Body of pancreas (tissue), 4 donors: ENCODE measurements around the gene CLN3. TPM values are rescaled to one million over a fixed set of nuclear protein-coding genes. Genes with fewer than 3 reads are reported as not detected.
"Not testable (repeated sequence)": the region's sequence is repeated elsewhere in the genome, so short reads cannot be mapped to it uniquely, and the experiment has no call there.

Experiments used
- ATAC-seq: fragments of 150-250 bp; one replicate; pipeline ENCODE4 v1.9.1; 2016
- DNase-seq, 4 donors: peaks; one replicate each; pipeline ENCODE4 v3.0.0-alpha.2; 2019
- H3K27ac ChIP-seq, 4 donors: fragments of 200-600 bp; sonication (generic); 1 replicate in 3 of 4; 2 replicates in 1 of 4; pipeline versions ENCODE4 v1.5.1 to v1.6.1; 2016 to 2019; ENCODE audit warnings: mild to moderate bottlenecking in 1 of 4, mixed read lengths in 1 of 4, moderate library complexity in 1 of 4
- H3K27me3 ChIP-seq, 2 donors: fragments of 200-600 bp; sonication (generic); one replicate each; pipeline ENCODE4 v1.6.0; 2016; ENCODE audit warnings: mild to moderate bottlenecking in 1 of 2
- H3K36me3 ChIP-seq, 2 donors: fragments of 200-600 bp; sonication (generic); replicated peaks in 1 of 2; 2 replicates each; pipeline ENCODE4 v1.5.1; 2016; ENCODE audit warnings: low read depth in 2 of 2; ENCODE audit not compliant: insufficient read depth in 1 of 2
- H3K4me1 ChIP-seq: fragments of 200-600 bp; sonication (generic); one replicate; pipeline ENCODE4 v1.6.0; 2016
- H3K4me3 ChIP-seq, 2 donors: fragments of 200-600 bp; sonication (generic); 1 replicate in 1 of 2; 2 replicates in 1 of 2; pipeline ENCODE4 v1.5.1; 2016 to 2019
- H3K9me3 ChIP-seq, 3 donors: fragments of 200-600 bp; sonication (generic); 1 replicate in 2 of 3; 2 replicates in 1 of 3; pipeline ENCODE4 v1.5.1; 2016
- CTCF ChIP-seq, 7 experiments: fragments of 450-650 bp in 4 of 7; fragments of 200-600 bp in 3 of 7; sonication (generic) in 3 of 7; IDR thresholded peaks; one replicate each; pipeline ENCODE4 v1.5.1; 2016 to 2019; ENCODE audit warnings: antibody characterized with exemption in 7 of 7
- POLR2A ChIP-seq, 3 donors: fragments of 450-650 bp; IDR thresholded peaks; one replicate each; pipeline ENCODE4 v1.6.1; 2016; ENCODE audit warnings: antibody characterized with exemption in 3 of 3, mild to moderate bottlenecking in 2 of 3
- WGBS, 2 donors: methylation state at CpG; one replicate each; pipeline ENCODE4 v1.1.5; 2017; 5-methylcytosine and 5-hydroxymethylcytosine counted together
- intact Hi-C: fragments of 100-400 bp; cut with DNase I; formaldehyde crosslinking; loops from one replicate; pipeline ENCODE4 v1.15.1; 2023
- total RNA-seq, 2 donors: library from RNA; depleted of rRNA; stranded (reverse); fragments of >200 nt; gene quantifications; one replicate each; pipeline ENCODE4 v1.1.0, GENCODE V29; 2016

CLN3 gene
- total RNA-seq, 2 donors from 2014 or later: 28.0 to 29.6 TPM

GRCh38 chr16:28529124-28529523, 37.2 kb upstream of the CLN3 start:
- no peak for DNase-seq
- H3K27ac ChIP-seq: peak overlapping the region; percentile 63 to 86 (median 73)
- intact Hi-C loops: no loop called here
- ATAC-seq: no peak
- no peak overlapping the region for H3K4me3 ChIP-seq
- TF ChIP-seq POLR2A (IDR thresholded peaks at IDR 0.05) (no peak), CTCF (IDR thresholded peaks at IDR 0.05) (no peak)
- peaks cover 90% of the 10 kb centered on the region for H3K4me1 ChIP-seq
- no peaks in the 10 kb centered on the region for H3K36me3 ChIP-seq
- no peaks in the 10 kb centered on the region for H3K27me3 ChIP-seq
- H3K9me3 ChIP-seq: no peaks in the 10 kb centered on the region

DNA sequence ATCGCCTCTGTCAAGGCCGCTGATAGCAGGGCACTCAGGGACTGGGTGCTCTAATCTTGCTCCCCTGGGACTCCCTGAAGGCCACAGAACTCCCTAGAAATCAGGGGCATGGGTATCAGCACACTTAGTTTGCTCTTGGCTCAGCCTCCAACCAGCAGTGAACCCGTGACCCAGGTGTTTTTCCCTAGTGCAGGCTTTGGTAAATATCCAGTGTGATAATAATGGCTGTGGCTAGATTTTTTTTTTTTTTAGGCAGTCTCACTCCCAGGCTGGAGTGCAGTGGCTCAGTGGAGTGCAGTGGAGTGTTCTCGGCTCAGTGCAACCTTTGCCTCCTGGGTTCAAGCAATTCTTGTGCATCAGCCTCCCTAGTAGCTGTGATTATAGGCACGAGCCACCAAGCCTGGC, 36.6 kb upstream of the CLN3 start:
- intact Hi-C loops: no loop called here
- 25 to 30% methylated on average over 5 of the region's 5 CpGs for WGBS, 2 donors
- Histone ChIP-seq H3K4me3 (no peak overlapping the region), H3K27me3 (no peaks in the 10 kb centered on the region), H3K9me3 (no peaks in the 10 kb centered on the region), H3K4me1 (peaks cover 89% of the 10 kb centered on the region), H3K27ac (peak overlapping the region; percentile 63 to 86 (median 73)), H3K36me3 (no peaks in the 10 kb centered on the region)
- peak; percentile 79 to 92 (median 88) for DNase-seq
- peak; percentile 72 for ATAC-seq
- no peak for TF ChIP-seq CTCF (IDR thresholded peaks at IDR 0.05)
- TF ChIP-seq POLR2A (IDR thresholded peaks at IDR 0.05): no peak

GRCh38 chr16:28527985-28528384, 36.1 kb upstream of the CLN3 start:
- intact Hi-C loops: no loop called here
- no peak for ATAC-seq
- Histone ChIP-seq H3K4me3 (no peak overlapping the region), H3K27ac (peak overlapping the region; percentile 63 to 86 (median 73)), H3K9me3 (no peaks in the 10 kb centered on the region), H3K27me3 (no peaks in the 10 kb centered on the region), H3K36me3 (no peaks in the 10 kb centered on the region), H3K4me1 (peaks cover 84% of the 10 kb centered on the region)
- TF ChIP-seq POLR2A (IDR thresholded peaks at IDR 0.05) (no peak), CTCF (IDR thresholded peaks at IDR 0.05) (no peak)
- no peak for DNase-seq
- 38 to 45% methylated on average over 5 of the region's 5 CpGs for WGBS, 2 donors

DNA sequence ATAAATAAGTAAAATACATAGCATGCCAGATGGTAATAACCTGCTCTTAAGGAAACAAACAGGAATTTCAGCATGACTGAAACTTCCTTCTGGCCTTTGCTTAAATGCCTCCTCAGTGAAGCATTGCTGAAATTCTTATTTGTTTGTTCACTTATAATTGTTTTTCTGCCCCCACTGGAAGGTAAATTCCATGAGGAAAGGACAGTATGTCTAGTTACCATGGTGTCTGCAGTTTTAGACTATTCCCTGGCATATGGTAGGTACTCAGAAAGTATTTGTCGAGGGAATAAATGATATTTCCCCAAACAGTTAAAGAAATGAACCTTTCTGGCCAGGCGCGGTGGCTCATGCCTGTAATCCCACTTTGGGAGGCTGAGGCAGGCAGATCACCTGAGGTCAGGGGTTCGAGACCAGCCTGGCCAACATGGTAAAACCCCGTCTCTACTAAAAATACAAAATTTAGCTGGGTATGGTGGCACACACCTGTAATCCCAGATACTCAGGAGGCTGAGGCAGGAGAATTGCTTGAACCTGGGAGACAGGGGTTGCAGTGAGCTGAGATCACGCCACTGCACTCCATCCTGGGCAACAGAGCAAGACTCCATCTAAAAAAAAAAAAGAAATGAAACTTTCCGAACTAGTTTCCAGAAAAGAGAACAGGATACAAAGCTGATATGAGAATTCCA, 35.4 kb upstream of the CLN3 start:
- intact Hi-C loops, DNase-seq, H3K27me3 ChIP-seq, H3K36me3 ChIP-seq, H3K9me3 ChIP-seq, ATAC-seq, H3K4me3 ChIP-seq: not testable (repeated sequence)
- Histone ChIP-seq H3K4me1 (peaks cover 77% of the 10 kb centered on the region), H3K27ac (peak overlapping the region; percentile 63 to 86 (median 73))
- 77 to 87% methylated on average over 7 of the region's 7 CpGs for WGBS, 2 donors

DNA sequence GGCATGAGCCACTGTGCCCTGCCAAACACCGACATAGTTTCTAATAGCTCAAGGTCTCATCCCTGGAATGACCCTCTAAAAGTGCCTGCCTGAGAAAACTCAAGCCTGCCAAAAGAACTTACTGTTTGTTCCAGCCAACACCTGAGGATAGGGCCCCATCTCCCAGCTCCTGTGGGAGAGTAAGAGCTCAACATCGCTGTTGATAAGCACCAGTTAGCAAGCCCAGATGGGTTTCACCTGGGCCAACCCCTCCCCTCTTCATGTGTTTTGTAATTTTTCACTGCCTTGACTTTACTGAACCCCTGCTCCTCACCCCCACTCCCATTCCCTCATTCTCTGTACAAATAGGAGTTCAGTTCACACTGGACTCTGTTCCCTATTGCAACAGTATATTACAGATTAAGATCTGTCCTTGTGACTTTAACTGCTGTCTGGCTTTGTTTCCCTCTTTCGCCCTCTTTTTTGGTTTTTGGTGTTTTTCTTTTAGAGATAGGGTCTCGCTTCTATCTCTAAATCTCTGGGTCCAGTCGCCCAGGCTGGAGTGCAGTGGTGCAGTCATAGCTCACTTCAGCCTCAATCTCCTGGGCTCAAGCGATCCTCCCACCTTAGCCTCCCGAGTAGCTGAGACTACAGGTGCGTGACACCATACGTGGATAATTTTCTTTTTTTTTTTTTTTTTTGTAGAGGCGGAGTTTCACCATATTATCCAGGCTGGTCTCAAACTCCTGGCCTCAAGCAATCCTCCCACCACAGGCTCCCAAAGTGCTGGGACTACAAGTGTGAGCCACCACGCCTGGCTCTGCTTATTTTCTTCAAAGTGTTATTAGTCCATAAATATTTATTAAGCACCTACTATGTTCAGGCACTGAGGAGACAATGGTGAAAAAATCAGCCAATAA, 34.6 kb upstream of the CLN3 start:
- TF ChIP-seq POLR2A (IDR thresholded peaks at IDR 0.05) (no peak), CTCF (IDR thresholded peaks at IDR 0.05) (no peak)
- peak; percentile 72 to 87 (median 80) for DNase-seq
- Histone ChIP-seq H3K9me3 (no peaks in the 10 kb centered on the region), H3K4me1 (peaks cover 69% of the 10 kb centered on the region), H3K27me3 (no peaks in the 10 kb centered on the region), H3K4me3 (no peak overlapping the region), H3K36me3 (no peaks in the 10 kb centered on the region), H3K27ac (peak overlapping the region; percentile 63 to 86 (median 73))
- ATAC-seq: peak; percentile 75
- WGBS, 2 donors: 44 to 49% methylated on average over 11 of the region's 11 CpGs
- intact Hi-C loops: no loop called here
